RWPE1 (cell line): ENCODE results near the gene CALHM1.

Source experiments
- CTCF ChIA-PET: fragments of 350-600 bp; sonication (Branson Sonifier 250); formaldehyde crosslinking; extraction: SDS; loops from one replicate; lab custom pipeline; 2021; lab: Yijun Ruan, JAX
- POLR2A ChIA-PET: fragments of 400-600 bp; formaldehyde crosslinking; extraction: SDS; loops from one replicate; lab custom pipeline; 2020; ENCODE audit warnings: antibody characterized with exemption; ENCODE audit not compliant: low non-redundant PET; lab: Yijun Ruan, JAX
- DNase-seq: peaks from one replicate; pipeline ENCODE4 v3.0.0; 2012; ENCODE audit warnings: low spot score
- H3K27ac ChIP-seq: fragments of 450-650 bp; 2 replicates; pipeline ENCODE4 v1.5.1; 2017
- TF ChIP-seq, protein P1 (sequence below): fragments of 450-650 bp; conservative IDR thresholded peaks from 2 replicates; pipeline ENCODE4 v1.5.1; 2017; ENCODE audit warnings: low read depth, mild to moderate bottlenecking

Gene CALHM1

DNA sequence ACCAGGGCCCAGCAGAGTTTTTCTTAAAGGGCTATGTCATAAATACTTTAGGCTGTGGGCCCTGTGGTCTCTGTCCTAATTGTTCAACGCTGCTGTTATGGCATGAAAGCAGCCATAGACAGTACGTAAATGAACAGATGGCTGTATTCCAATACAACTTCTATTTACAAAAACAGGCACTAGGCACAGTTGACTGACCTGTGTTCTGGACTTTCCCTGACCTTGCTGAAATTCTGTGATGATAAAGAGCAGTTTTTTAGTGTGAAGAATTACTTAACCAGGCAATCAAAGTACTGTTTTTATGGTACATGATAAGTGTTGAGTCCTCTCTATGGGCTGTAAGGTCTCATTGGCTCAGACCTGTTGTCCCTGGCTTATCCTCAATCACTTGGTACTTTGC, 45.1 kb downstream of the CALHM1 start:
- no peak overlapping the region for H3K27ac ChIP-seq
- CTCF ChIA-PET: no interaction called here
- no peak for DNase-seq
- TF ChIP-seq, protein P1, sequence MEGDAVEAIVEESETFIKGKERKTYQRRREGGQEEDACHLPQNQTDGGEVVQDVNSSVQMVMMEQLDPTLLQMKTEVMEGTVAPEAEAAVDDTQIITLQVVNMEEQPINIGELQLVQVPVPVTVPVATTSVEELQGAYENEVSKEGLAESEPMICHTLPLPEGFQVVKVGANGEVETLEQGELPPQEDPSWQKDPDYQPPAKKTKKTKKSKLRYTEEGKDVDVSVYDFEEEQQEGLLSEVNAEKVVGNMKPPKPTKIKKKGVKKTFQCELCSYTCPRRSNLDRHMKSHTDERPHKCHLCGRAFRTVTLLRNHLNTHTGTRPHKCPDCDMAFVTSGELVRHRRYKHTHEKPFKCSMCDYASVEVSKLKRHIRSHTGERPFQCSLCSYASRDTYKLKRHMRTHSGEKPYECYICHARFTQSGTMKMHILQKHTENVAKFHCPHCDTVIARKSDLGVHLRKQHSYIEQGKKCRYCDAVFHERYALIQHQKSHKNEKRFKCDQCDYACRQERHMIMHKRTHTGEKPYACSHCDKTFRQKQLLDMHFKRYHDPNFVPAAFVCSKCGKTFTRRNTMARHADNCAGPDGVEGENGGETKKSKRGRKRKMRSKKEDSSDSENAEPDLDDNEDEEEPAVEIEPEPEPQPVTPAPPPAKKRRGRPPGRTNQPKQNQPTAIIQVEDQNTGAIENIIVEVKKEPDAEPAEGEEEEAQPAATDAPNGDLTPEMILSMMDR: no peak
- POLR2A ChIA-PET: no interaction called here
